GM12878 (cell line): Measurements from ENCODE around the gene OPN4. TPM values are rescaled to one million over a fixed set of nuclear protein-coding genes. Genes with fewer than 3 reads are reported as not detected.

Source experiments
- ATF2 ChIP-seq: IDR thresholded peaks from 2 replicates; pipeline ENCODE4 v1.6.1; 2012; ENCODE audit warnings: low read length, inconsistent platforms
- ATF3 ChIP-seq: IDR thresholded peaks from 2 replicates; pipeline ENCODE4 v1.6.1; 2011; ENCODE audit warnings: low read depth, mild to moderate bottlenecking, low read length, moderate library complexity, borderline replicate concordance; ENCODE audit errors: extremely low read depth
- DPF2 ChIP-seq: fragments of 450-650 bp; IDR thresholded peaks from 2 replicates; pipeline ENCODE4 v1.6.1; 2017; ENCODE audit warnings: mild to moderate bottlenecking
- IRF5 ChIP-seq: fragments of 450-650 bp; IDR thresholded peaks from 2 replicates; pipeline ENCODE4 v1.6.1; 2017; ENCODE audit warnings: borderline replicate concordance
- POU2F2 ChIP-seq: IDR thresholded peaks from 3 replicates; pipeline ENCODE4 v1.6.1; 2011; ENCODE audit warnings: low read depth, mild to moderate bottlenecking, low read length, borderline replicate concordance
- TAF1 ChIP-seq: IDR thresholded peaks from 2 replicates; pipeline ENCODE4 v1.6.1; 2011; ENCODE audit warnings: mild to moderate bottlenecking, low read depth, low read length, borderline replicate concordance
- TCF3 ChIP-seq: IDR thresholded peaks from 2 replicates; pipeline ENCODE4 v1.6.1; 2012; ENCODE audit warnings: low read depth, mild to moderate bottlenecking, low read length, borderline replicate concordance; ENCODE audit not compliant: insufficient read depth
- YBX1 ChIP-seq: fragments of 450-650 bp; IDR thresholded peaks from 2 replicates; pipeline ENCODE4 v1.6.1; 2016; ENCODE audit warnings: antibody characterized with exemption
- ZBTB40 ChIP-seq: fragments of 450-650 bp; IDR thresholded peaks from 2 replicates; pipeline ENCODE4 v1.6.1; 2016; ENCODE audit warnings: mild to moderate bottlenecking, moderate library complexity, borderline replicate concordance
- ZNF24 ChIP-seq: fragments of 450-650 bp; IDR thresholded peaks from 2 replicates; pipeline ENCODE4 v1.6.1; 2017; ENCODE audit warnings: antibody characterized with exemption, mild to moderate bottlenecking
- polyA plus RNA-seq, 11 experiments: library from polyadenylated mRNA; depleted of rRNA in 4 of 11; unstranded in 6 of 11; stranded (reverse) in 5 of 11; fragments of >200 nt; fragmentation: Nextera tagmentation in 4 of 11; fragmentation: Illumina TruSeq in 1 of 11; extraction: Ambion mirVana in 4 of 11; extraction: Trizol in 1 of 11; gene quantifications; 1 replicate in 1 of 11; 2 replicates in 10 of 11; pipeline versions ENCODE4 v1.2.1 to v1.2.3, GENCODE V29; 2011 to 2016; ENCODE audit warnings: inconsistent platforms in 2 of 11, missing spikeins in 2 of 11, low read depth in 1 of 11
- total RNA-seq, 4 experiments: library from RNA; depleted of rRNA in 3 of 4; stranded (reverse); fragments of >200 nt in 3 of 4; fragmentation: Illumina TruSeq in 1 of 4; extraction: Trizol in 1 of 4; gene quantifications; 2 replicates each; pipeline versions ENCODE4 v1.2.1 to v1.2.3, GENCODE V29; 2013 to 2021

Gene OPN4
- total and polyA plus RNA-seq, 10 of the 15 experiments (the other 5 are each of a cell fraction or from before 2014, with no cell fraction given) = not detected

- TF ChIP-seq ZBTB40 = peak; percentile 70; the same call in 1 of the 2 replicates
- no peak for TF ChIP-seq YBX1
- peak; percentile 62 for TF ChIP-seq TAF1
- no peak for TF ChIP-seq ATF3
- TF ChIP-seq DPF2 = peak; percentile 83; the same call in 1 of the 2 replicates
- 0 out of 2 replicates have a peak, but pooled peaks have one; percentile 49 for TF ChIP-seq ZNF24
- TF ChIP-seq IRF5 = no peak
- TF ChIP-seq ATF2 = no peak
- TF ChIP-seq POU2F2 = peak; percentile 48; the same call in 2 of the 3 replicates
- peak; percentile 74 for TF ChIP-seq TCF3
These were observed 56.7 kb downstream of the OPN4 start (continued) for GRCh38 chr10:86710987-86711512.
